WTC11 (cell line): ENCODE measurements around the gene CCDC158.

Experiments used
- CTCF ChIP-seq: fragments of 200-600 bp; IDR thresholded peaks from 2 replicates; pipeline ENCODE4 v1.8.0; 2022; ENCODE audit warnings: antibody characterized with exemption
- EMX1 ChIP-seq: fragments of 250-450 bp; sonication (Bioruptor Pico); IDR thresholded peaks from 2 replicates; pipeline ENCODE4 v1.8.0; 2021; ENCODE audit warnings: mild to moderate bottlenecking
- FOXP4 ChIP-seq: sonication (generic); formaldehyde crosslinking; IDR thresholded peaks from 2 replicates; pipeline ENCODE4 v1.8.0; 2022; ENCODE audit warnings: mild to moderate bottlenecking, missing genetic modification reagents
- JUN ChIP-seq: sonication (generic); formaldehyde crosslinking; IDR thresholded peaks from 2 replicates; pipeline ENCODE4 v1.8.0; 2023; ENCODE audit warnings: mild to moderate bottlenecking, missing genetic modification reagents
- KAT7 ChIP-seq: sonication (generic); formaldehyde crosslinking; IDR thresholded peaks from 2 replicates; pipeline ENCODE4 v1.8.1; 2023; ENCODE audit warnings: missing genetic modification reagents, mild to moderate bottlenecking, borderline replicate concordance
- MAX ChIP-seq: sonication (generic); formaldehyde crosslinking; IDR thresholded peaks from 2 replicates; pipeline ENCODE4 v1.8.0; 2022; ENCODE audit warnings: mild to moderate bottlenecking, missing genetic modification reagents
- TP53 ChIP-seq: sonication (generic); formaldehyde crosslinking; IDR thresholded peaks from 2 replicates; pipeline ENCODE4 v1.8.1; 2023; ENCODE audit warnings: mild to moderate bottlenecking, missing genetic modification reagents
- ZBTB21 ChIP-seq: sonication (generic); formaldehyde crosslinking; IDR thresholded peaks from 2 replicates; pipeline ENCODE4 v1.8.1; 2023; ENCODE audit warnings: mild to moderate bottlenecking, missing genetic modification reagents, borderline replicate concordance

- TF ChIP-seq ZBTB21 (CRISPR knock-in tag) = no peak
- no peak for TF ChIP-seq MAX (CRISPR knock-in tag)
- TF ChIP-seq CTCF = no peak
- TF ChIP-seq KAT7 = no peak
- TF ChIP-seq TP53 (CRISPR knock-in tag) = no peak
- no peak for TF ChIP-seq FOXP4 (CRISPR knock-in tag)
- no peak for TF ChIP-seq JUN (CRISPR knock-in tag)
- no peak for TF ChIP-seq EMX1 (CRISPR knock-in tag)
Observed at GRCh38 chr4:76426272-76426671, 5.3 kb upstream of the CCDC158 start.
